HepG2 (cell line): ENCODE data around the gene MMS19. TPM values are rescaled to one million over a fixed set of nuclear protein-coding genes. Genes with fewer than 3 reads are reported as not detected.
A peak's percentile ranks its signal among the peaks of the same experiment; 100 is the strongest.

Source experiments
- DMAP1 ChIP-seq: IDR thresholded peaks from 2 replicates; pipeline ENCODE4 v1.6.1; 2016
- KLF16 ChIP-seq, 2 experiments: sonication (generic) in 1 of 2; formaldehyde crosslinking in 1 of 2; IDR thresholded peaks; 2 replicates each; pipeline versions ENCODE4 v1.6.1 to v1.8.0; 2016 to 2023; ENCODE audit warnings: missing genetic modification reagents in 2 of 2, missing compliant biosample characterization in 1 of 2
- KLF6 ChIP-seq: IDR thresholded peaks from 2 replicates; pipeline ENCODE4 v1.8.0; 2016; ENCODE audit warnings: missing biosample characterization, missing genetic modification reagents
- MAZ ChIP-seq, 2 experiments: sonication (generic) in 1 of 2; formaldehyde crosslinking in 1 of 2; IDR thresholded peaks; 2 replicates each; pipeline versions ENCODE4 v1.5.0 to v1.6.1; 2012 to 2020; ENCODE audit warnings: low read depth in 2 of 2, mild to moderate bottlenecking in 2 of 2, borderline replicate concordance in 1 of 2, improper control_type of control experiment in 1 of 2, low read length in 1 of 2, missing genetic modification reagents in 1 of 2, moderate library complexity in 1 of 2
- TBX3 ChIP-seq: fragments of 450-650 bp; IDR thresholded peaks from 2 replicates; pipeline ENCODE4 v1.6.1; 2017; ENCODE audit warnings: antibody characterized with exemption, mild to moderate bottlenecking, inconsistent platforms, borderline replicate concordance
- ZNF550 ChIP-seq: sonication (generic); formaldehyde crosslinking; IDR thresholded peaks from 2 replicates; pipeline ENCODE4 v1.4.0; 2020; ENCODE audit warnings: mild to moderate bottlenecking, missing genetic modification reagents, borderline replicate concordance
- ZNF709 ChIP-seq: sonication (generic); formaldehyde crosslinking; IDR thresholded peaks from 2 replicates; pipeline ENCODE4 v1.5.0; 2020; ENCODE audit warnings: mild to moderate bottlenecking, missing genetic modification reagents
- ZNF839 ChIP-seq: sonication (generic); formaldehyde crosslinking; IDR thresholded peaks from 2 replicates; pipeline ENCODE4 v1.4.0; 2020; ENCODE audit warnings: missing genetic modification reagents, mild to moderate bottlenecking, borderline replicate concordance
- polyA plus RNA-seq, 8 experiments: library from polyadenylated mRNA; depleted of rRNA in 3 of 8; stranded (reverse) in 7 of 8; unstranded in 1 of 8; fragments of >200 nt; fragmentation: Illumina TruSeq in 4 of 8; extraction: Trizol in 4 of 8; gene quantifications; 2 replicates each; pipeline versions ENCODE4 v1.2.1 to v1.2.3, GENCODE V29; 2011 to 2016; ENCODE audit warnings: low read depth in 4 of 8, missing spikeins in 1 of 8, mixed read lengths in 1 of 8; ENCODE audit not compliant: insufficient read depth in 1 of 8
- total RNA-seq, 5 experiments: library from RNA; depleted of rRNA; stranded (reverse); fragments of >200 nt; fragmentation: Illumina TruSeq; extraction: Trizol; gene quantifications; 2 replicates each; pipeline ENCODE4 v1.2.3, GENCODE V29; 2016; ENCODE audit warnings: low read depth in 1 of 5
- TF ChIP-seq, protein P1 (sequence below): IDR thresholded peaks from 2 replicates; pipeline ENCODE4 v1.6.1; 2016
- TF ChIP-seq, protein P2 (sequence below): sonication (generic); formaldehyde crosslinking; IDR thresholded peaks from 2 replicates; pipeline ENCODE4 v1.5.0; 2020; ENCODE audit warnings: mild to moderate bottlenecking, missing genetic modification reagents, borderline replicate concordance
- TF ChIP-seq, protein P3 (sequence below): sonication (generic); formaldehyde crosslinking; IDR thresholded peaks from 2 replicates; pipeline ENCODE4 v1.5.0; 2020; ENCODE audit warnings: mild to moderate bottlenecking, missing genetic modification reagents, borderline replicate concordance
- TF ChIP-seq, protein P4 (sequence below): sonication (generic); formaldehyde crosslinking; IDR thresholded peaks from 2 replicates; pipeline ENCODE4 v1.5.1; 2020; ENCODE audit warnings: missing genetic modification reagents, mild to moderate bottlenecking, borderline replicate concordance

MMS19 gene
- total and polyA plus RNA-seq, 2 of the 13 experiments (the other 11 are each of a cell fraction or from before 2014, with no cell fraction given), result 76.4 to 107 TPM

DNA sequence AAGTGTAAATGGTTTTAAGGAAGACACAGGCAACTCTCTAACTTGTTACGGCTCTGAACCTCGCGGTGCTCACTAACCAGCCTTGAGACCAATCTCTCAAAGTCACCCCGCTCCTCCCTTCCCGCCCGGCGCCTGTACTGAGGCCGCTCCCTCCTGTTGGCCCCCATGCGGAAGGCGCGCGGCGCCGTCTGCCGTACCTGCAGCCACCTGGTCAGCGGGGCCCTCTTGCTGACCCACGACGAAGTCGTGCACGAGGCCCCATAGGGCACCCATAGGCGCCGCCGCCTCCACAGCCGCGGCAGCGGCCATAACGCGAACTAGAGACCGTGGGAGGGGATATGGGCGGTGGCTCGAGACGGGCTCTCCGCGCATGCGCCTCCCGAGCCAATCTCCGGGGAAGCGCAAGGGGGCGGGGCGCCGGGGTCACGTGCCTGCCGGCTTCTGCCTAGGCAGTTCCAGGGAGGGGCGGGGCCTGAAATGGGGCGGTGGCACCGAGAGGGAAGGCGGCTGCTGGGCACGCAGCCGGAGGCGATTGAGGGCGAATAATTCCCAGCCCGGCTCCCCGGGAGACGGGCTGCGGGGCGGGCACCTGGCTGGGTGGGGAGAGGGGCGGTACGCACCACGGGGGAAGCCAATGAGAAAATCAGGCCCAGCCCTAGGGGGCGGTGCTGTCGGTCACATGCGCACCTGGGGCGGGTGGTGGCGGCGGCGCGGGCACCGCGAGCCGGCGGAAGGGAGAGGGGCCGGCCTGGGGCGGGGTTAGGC, at the start of gene MMS19 (continued):
- TF ChIP-seq, protein P1, sequence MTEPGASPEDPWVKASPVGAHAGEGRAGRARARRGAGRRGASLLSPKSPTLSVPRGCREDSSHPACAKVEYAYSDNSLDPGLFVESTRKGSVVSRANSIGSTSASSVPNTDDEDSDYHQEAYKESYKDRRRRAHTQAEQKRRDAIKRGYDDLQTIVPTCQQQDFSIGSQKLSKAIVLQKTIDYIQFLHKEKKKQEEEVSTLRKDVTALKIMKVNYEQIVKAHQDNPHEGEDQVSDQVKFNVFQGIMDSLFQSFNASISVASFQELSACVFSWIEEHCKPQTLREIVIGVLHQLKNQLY (CRISPR knock-in tag), result no peak; the same call in 1 of the 2 replicates
- TF ChIP-seq, protein P2, sequence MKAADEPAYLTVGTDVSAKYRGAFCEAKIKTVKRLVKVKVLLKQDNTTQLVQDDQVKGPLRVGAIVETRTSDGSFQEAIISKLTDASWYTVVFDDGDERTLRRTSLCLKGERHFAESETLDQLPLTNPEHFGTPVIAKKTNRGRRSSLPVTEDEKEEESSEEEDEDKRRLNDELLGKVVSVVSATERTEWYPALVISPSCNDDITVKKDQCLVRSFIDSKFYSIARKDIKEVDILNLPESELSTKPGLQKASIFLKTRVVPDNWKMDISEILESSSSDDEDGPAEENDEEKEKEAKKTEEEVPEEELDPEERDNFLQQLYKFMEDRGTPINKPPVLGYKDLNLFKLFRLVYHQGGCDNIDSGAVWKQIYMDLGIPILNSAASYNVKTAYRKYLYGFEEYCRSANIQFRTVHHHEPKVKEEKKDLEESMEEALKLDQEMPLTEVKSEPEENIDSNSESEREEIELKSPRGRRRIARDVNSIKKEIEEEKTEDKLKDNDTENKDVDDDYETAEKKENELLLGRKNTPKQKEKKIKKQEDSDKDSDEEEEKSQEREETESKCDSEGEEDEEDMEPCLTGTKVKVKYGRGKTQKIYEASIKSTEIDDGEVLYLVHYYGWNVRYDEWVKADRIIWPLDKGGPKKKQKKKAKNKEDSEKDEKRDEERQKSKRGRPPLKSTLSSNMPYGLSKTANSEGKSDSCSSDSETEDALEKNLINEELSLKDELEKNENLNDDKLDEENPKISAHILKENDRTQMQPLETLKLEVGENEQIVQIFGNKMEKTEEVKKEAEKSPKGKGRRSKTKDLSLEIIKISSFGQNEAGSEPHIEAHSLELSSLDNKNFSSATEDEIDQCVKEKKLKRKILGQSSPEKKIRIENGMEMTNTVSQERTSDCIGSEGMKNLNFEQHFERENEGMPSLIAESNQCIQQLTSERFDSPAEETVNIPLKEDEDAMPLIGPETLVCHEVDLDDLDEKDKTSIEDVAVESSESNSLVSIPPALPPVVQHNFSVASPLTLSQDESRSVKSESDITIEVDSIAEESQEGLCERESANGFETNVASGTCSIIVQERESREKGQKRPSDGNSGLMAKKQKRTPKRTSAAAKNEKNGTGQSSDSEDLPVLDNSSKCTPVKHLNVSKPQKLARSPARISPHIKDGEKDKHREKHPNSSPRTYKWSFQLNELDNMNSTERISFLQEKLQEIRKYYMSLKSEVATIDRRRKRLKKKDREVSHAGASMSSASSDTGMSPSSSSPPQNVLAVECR (CRISPR knock-in tag), result peak; percentile 92
- no peak for TF ChIP-seq ZNF550 (CRISPR knock-in tag)
- TF ChIP-seq, protein P3, sequence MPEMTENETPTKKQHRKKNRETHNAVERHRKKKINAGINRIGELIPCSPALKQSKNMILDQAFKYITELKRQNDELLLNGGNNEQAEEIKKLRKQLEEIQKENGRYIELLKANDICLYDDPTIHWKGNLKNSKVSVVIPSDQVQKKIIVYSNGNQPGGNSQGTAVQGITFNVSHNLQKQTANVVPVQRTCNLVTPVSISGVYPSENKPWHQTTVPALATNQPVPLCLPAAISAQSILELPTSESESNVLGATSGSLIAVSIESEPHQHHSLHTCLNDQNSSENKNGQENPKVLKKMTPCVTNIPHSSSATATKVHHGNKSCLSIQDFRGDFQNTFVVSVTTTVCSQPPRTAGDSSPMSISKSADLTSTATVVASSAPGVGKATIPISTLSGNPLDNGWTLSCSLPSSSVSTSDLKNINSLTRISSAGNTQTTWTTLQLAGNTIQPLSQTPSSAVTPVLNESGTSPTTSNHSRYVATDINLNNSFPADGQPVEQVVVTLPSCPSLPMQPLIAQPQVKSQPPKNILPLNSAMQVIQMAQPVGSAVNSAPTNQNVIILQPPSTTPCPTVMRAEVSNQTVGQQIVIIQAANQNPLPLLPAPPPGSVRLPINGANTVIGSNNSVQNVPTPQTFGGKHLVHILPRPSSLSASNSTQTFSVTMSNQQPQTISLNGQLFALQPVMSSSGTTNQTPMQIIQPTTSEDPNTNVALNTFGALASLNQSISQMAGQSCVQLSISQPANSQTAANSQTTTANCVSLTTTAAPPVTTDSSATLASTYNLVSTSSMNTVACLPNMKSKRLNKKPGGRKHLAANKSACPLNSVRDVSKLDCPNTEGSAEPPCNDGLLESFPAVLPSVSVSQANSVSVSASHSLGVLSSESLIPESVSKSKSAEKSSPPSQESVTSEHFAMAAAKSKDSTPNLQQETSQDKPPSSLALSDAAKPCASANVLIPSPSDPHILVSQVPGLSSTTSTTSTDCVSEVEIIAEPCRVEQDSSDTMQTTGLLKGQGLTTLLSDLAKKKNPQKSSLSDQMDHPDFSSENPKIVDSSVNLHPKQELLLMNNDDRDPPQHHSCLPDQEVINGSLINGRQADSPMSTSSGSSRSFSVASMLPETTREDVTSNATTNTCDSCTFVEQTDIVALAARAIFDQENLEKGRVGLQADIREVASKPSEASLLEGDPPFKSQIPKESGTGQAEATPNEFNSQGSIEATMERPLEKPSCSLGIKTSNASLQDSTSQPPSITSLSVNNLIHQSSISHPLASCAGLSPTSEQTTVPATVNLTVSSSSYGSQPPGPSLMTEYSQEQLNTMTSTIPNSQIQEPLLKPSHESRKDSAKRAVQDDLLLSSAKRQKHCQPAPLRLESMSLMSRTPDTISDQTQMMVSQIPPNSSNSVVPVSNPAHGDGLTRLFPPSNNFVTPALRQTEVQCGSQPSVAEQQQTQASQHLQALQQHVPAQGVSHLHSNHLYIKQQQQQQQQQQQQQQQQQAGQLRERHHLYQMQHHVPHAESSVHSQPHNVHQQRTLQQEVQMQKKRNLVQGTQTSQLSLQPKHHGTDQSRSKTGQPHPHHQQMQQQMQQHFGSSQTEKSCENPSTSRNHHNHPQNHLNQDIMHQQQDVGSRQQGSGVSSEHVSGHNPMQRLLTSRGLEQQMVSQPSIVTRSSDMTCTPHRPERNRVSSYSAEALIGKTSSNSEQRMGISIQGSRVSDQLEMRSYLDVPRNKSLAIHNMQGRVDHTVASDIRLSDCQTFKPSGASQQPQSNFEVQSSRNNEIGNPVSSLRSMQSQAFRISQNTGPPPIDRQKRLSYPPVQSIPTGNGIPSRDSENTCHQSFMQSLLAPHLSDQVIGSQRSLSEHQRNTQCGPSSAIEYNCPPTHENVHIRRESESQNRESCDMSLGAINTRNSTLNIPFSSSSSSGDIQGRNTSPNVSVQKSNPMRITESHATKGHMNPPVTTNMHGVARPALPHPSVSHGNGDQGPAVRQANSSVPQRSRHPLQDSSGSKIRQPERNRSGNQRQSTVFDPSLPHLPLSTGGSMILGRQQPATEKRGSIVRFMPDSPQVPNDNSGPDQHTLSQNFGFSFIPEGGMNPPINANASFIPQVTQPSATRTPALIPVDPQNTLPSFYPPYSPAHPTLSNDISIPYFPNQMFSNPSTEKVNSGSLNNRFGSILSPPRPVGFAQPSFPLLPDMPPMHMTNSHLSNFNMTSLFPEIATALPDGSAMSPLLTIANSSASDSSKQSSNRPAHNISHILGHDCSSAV (CRISPR knock-in tag), result no peak
- peak; percentile 91 for TF ChIP-seq KLF6 (CRISPR knock-in tag)
- TF ChIP-seq DMAP1 (CRISPR knock-in tag), result peak; percentile 82
- 0 out of 2 replicates have a peak, but pooled peaks have one; percentile 6 for TF ChIP-seq TBX3
- TF ChIP-seq KLF16 (CRISPR knock-in tag; IDR thresholded peaks at IDR 0.05), result peak in 1 of 2 experiments; percentile 78; a peak in 2 of 4 replicates
- no peak for TF ChIP-seq ZNF839 (CRISPR knock-in tag)
- no peak for TF ChIP-seq MAZ (IDR thresholded peaks at IDR 0.05; ENCODE audit: borderline replicate concordance, low read depth, low read length)
- TF ChIP-seq MAZ (CRISPR knock-in tag; IDR thresholded peaks at IDR 0.05; ENCODE audit: low read depth), result 0 out of 2 replicates have a peak, but pooled peaks have one; percentile 7
- TF ChIP-seq, protein P4, sequence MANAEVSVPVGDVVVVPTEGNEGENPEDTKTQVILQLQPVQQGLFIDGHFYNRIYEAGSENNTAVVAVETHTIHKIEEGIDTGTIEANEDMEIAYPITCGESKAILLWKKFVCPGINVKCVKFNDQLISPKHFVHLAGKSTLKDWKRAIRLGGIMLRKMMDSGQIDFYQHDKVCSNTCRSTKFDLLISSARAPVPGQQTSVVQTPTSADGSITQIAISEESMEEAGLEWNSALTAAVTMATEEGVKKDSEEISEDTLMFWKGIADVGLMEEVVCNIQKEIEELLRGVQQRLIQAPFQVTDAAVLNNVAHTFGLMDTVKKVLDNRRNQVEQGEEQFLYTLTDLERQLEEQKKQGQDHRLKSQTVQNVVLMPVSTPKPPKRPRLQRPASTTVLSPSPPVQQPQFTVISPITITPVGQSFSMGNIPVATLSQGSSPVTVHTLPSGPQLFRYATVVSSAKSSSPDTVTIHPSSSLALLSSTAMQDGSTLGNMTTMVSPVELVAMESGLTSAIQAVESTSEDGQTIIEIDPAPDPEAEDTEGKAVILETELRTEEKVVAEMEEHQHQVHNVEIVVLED (CRISPR knock-in tag), result peak; percentile 35; the same call in 1 of the 2 replicates
- peak; percentile 45; the same call in 1 of the 2 replicates for TF ChIP-seq ZNF709
